GM12892 (cell line): ENCODE measurements around the gene SERPINF2.

Experiments
- POLR2A ChIP-seq: IDR thresholded peaks from 2 replicates; pipeline ENCODE4 v1.6.1; 2011; ENCODE audit warnings: low read depth, low read length, control low read depth
- POLR2AphosphoS5 ChIP-seq: IDR thresholded peaks from 2 replicates; pipeline ENCODE4 v1.6.1; 2011; ENCODE audit warnings: low read depth, low read length, control low read depth

DNA sequence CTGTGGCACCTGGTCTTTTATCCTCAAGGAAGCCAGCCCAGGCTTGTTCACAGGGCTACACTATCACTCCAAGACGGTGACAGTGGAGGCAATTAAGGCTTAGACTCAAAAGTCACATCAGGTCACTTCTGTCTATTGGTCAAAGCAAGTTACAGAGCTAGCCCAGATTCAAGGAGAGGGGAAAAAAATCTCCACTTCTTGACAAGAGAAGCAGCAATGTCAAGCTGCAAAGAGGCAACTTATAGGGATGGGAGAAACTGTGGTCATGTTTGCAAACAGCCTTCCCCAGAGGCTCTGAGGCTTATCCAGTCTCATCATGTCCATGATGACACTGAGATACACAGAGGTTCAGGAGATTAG lies 50.8 kb downstream of the SERPINF2 start:
- TF ChIP-seq POLR2A (no peak), POLR2AphosphoS5 (no peak)
